ENCODE measurements around the gene COL2A1. TPM values are rescaled to one million over a fixed set of nuclear protein-coding genes. Genes with fewer than 3 reads are reported as not detected.

Gene COL2A1
- total RNA-seq, 1 experiment from 2014 or later, result 1.4 TPM

DNA sequence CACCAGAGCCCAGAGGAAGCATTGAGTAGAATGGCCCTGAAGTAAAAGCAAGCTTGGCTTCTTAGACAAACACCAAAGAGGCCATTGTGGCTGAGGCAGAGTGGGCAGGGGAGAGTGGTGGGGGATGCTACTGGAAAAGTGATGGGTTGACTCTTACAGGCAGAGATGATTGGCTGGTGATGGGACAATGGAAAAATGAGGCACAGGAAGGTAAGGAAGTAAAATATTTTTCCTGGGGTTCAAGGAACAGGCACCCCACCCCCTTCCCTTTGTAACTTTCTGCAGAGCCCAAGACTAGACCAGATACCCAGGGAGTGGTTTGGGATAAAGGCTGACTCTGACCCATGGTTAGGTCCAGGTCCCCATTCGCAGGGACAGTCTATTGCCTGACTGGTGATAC lies 34.9 kb upstream of the COL2A1 start:
- ChIA-PET POLR2A (no interaction called here), CTCF (no interaction called here)
- BruUV-seq (replicated peaks), result no TSS peak
- ATAC-seq (no peak), DNase-seq (ENCODE audit: low read depth, low spot score) (no peak)
- intact Hi-C loops (cut with micrococcal nuclease; ENCODE audit: unreplicated experiment), result no loop called here
- TF ChIP-seq POLR2AphosphoS5 (IDR thresholded peaks at IDR 0.05; ENCODE audit: low read depth, low read length), result no peak
- TF ChIP-seq SIN3A (IDR thresholded peaks at IDR 0.05; ENCODE audit: borderline replicate concordance, insufficient read depth, low read depth, low read length), result no peak
- no peak for TF ChIP-seq TCF7L2 (IDR thresholded peaks at IDR 0.05; ENCODE audit: low read depth, low read length)
- TF ChIP-seq, protein P1, sequence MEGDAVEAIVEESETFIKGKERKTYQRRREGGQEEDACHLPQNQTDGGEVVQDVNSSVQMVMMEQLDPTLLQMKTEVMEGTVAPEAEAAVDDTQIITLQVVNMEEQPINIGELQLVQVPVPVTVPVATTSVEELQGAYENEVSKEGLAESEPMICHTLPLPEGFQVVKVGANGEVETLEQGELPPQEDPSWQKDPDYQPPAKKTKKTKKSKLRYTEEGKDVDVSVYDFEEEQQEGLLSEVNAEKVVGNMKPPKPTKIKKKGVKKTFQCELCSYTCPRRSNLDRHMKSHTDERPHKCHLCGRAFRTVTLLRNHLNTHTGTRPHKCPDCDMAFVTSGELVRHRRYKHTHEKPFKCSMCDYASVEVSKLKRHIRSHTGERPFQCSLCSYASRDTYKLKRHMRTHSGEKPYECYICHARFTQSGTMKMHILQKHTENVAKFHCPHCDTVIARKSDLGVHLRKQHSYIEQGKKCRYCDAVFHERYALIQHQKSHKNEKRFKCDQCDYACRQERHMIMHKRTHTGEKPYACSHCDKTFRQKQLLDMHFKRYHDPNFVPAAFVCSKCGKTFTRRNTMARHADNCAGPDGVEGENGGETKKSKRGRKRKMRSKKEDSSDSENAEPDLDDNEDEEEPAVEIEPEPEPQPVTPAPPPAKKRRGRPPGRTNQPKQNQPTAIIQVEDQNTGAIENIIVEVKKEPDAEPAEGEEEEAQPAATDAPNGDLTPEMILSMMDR (IDR thresholded peaks at IDR 0.05), result no peak
- TF ChIP-seq, protein P2, sequence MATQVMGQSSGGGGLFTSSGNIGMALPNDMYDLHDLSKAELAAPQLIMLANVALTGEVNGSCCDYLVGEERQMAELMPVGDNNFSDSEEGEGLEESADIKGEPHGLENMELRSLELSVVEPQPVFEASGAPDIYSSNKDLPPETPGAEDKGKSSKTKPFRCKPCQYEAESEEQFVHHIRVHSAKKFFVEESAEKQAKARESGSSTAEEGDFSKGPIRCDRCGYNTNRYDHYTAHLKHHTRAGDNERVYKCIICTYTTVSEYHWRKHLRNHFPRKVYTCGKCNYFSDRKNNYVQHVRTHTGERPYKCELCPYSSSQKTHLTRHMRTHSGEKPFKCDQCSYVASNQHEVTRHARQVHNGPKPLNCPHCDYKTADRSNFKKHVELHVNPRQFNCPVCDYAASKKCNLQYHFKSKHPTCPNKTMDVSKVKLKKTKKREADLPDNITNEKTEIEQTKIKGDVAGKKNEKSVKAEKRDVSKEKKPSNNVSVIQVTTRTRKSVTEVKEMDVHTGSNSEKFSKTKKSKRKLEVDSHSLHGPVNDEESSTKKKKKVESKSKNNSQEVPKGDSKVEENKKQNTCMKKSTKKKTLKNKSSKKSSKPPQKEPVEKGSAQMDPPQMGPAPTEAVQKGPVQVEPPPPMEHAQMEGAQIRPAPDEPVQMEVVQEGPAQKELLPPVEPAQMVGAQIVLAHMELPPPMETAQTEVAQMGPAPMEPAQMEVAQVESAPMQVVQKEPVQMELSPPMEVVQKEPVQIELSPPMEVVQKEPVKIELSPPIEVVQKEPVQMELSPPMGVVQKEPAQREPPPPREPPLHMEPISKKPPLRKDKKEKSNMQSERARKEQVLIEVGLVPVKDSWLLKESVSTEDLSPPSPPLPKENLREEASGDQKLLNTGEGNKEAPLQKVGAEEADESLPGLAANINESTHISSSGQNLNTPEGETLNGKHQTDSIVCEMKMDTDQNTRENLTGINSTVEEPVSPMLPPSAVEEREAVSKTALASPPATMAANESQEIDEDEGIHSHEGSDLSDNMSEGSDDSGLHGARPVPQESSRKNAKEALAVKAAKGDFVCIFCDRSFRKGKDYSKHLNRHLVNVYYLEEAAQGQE (IDR thresholded peaks at IDR 0.05; ENCODE audit: insufficient read depth in 1 of 2, low read depth in 2 of 2, low read length in 1 of 2), result no peak
- in situ Hi-C loops (cut with HindIII; ENCODE audit: low pct_unique_long_range_greater_than_20kb, low sequenced_read_pairs), result no loop called here
- H3K9me3 ChIP-seq (ENCODE audit: control insufficient read depth, insufficient read depth, low read depth, low read length), result no peaks in the 10 kb centered on the region
- no peaks in the 10 kb centered on the region for H3K27me3 ChIP-seq (ENCODE audit: control insufficient read depth, insufficient read depth, low read length)
- no peak overlapping the region for H3K27ac ChIP-seq (ENCODE audit: low read length)
- H3K4me3 ChIP-seq (ENCODE audit: low read depth in 2 of 2, low read length in 2 of 2), result no peak overlapping the region
- H3K36me3 ChIP-seq (ENCODE audit: control insufficient read depth, insufficient read depth, low read length), result no peaks in the 10 kb centered on the region; the same call in 1 of the 2 replicates
- no peaks in the 10 kb centered on the region for H3K4me1 ChIP-seq (ENCODE audit: control insufficient read depth, insufficient read depth, low read length)

DNA sequence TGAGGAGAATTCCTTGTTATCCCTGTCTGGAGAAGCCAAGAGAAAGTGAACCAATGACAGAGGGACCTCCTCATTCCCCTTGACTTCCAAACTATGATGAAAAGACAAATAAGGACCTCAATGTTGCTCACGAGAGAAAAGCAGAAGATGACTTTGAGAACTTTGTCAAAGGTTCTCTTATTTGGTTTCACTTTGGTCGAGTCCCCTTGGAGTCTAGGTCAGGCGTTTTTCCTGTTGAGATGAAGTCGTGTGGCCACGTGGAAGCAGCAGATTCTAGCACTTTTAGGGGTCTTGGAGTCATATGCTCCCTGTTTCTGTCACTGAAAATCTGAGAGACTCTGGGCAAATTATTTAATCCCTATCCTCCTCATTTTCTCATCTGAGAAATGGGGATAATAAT lies 33.8 kb upstream of the COL2A1 start:
- ChIA-PET POLR2A (no interaction called here), CTCF (no interaction called here)
- in situ Hi-C loops (cut with HindIII; ENCODE audit: low pct_unique_long_range_greater_than_20kb, low sequenced_read_pairs) (no loop called here), intact Hi-C loops (cut with micrococcal nuclease; ENCODE audit: unreplicated experiment) (no loop called here)
- H3K27me3 ChIP-seq (ENCODE audit: control insufficient read depth, insufficient read depth, low read length), result no peaks in the 10 kb centered on the region
- BruUV-seq (replicated peaks), result no TSS peak
- no peak for DNase-seq (ENCODE audit: low read depth, low spot score)
- TF ChIP-seq, protein P2 (IDR thresholded peaks at IDR 0.05; ENCODE audit: insufficient read depth in 1 of 2, low read depth in 2 of 2, low read length in 1 of 2), result no peak
- no peak for TF ChIP-seq POLR2AphosphoS5 (IDR thresholded peaks at IDR 0.05; ENCODE audit: low read depth, low read length)
- TF ChIP-seq TCF7L2 (IDR thresholded peaks at IDR 0.05; ENCODE audit: low read depth, low read length), result no peak
- TF ChIP-seq, protein P1 (IDR thresholded peaks at IDR 0.05), result no peak
- TF ChIP-seq SIN3A (IDR thresholded peaks at IDR 0.05; ENCODE audit: borderline replicate concordance, insufficient read depth, low read depth, low read length), result no peak
- H3K4me1 ChIP-seq (ENCODE audit: control insufficient read depth, insufficient read depth, low read length), result no peaks in the 10 kb centered on the region
- no peaks in the 10 kb centered on the region for H3K36me3 ChIP-seq (ENCODE audit: control insufficient read depth, insufficient read depth, low read length)
- H3K27ac ChIP-seq (ENCODE audit: low read length), result no peak overlapping the region
- ATAC-seq, result no peak
- H3K4me3 ChIP-seq (ENCODE audit: low read depth in 2 of 2, low read length in 2 of 2), result no peak overlapping the region
- no peaks in the 10 kb centered on the region for H3K9me3 ChIP-seq (ENCODE audit: control insufficient read depth, insufficient read depth, low read depth, low read length)
